ENCODE data around the gene DDI2.

- no peak for TF ChIP-seq CTCF (IDR thresholded peaks at IDR 0.05; ENCODE audit: low read depth, low read length, missing input control)
- no peak for TF ChIP-seq EGR1 (IDR thresholded peaks at IDR 0.05; ENCODE audit: low read depth in 2 of 2)
- TF ChIP-seq ATF3 (IDR thresholded peaks at IDR 0.05): no peak
- no peak for TF ChIP-seq YY1 (IDR thresholded peaks at IDR 0.05)
- no peak for TF ChIP-seq ZBTB33 (IDR thresholded peaks at IDR 0.05)
- TF ChIP-seq GABPA (IDR thresholded peaks at IDR 0.05 in 1 of 2, conservative IDR thresholded peaks at IDR 0.05 in 1 of 2): no peak
- TF ChIP-seq HNF4G (IDR thresholded peaks at IDR 0.05): no peak
Measured at GRCh38 chr1:15592285-15592684, 25.0 kb upstream of the DDI2 start.
